ENCODE results near the gene FAM240B. TPM values are rescaled to one million over a fixed set of nuclear protein-coding genes. Genes with fewer than 3 reads are reported as not detected.

The FAM240B gene
- total and polyA plus RNA-seq, 2 experiments from 2014 or later, result not detected

GRCh38 chr9:38713426-38713825 is 6.5 kb downstream of the FAM240B start:
- WGBS (ENCODE audit: low lambda C conversion rate, missing lambda C conversion rate), result 66% methylated on average over 5 of the region's 5 CpGs
- H3K36me3 ChIP-seq (replicated peaks; ENCODE audit: insufficient read depth, low read depth), result no peaks in the 10 kb centered on the region
- TF ChIP-seq EZH2 (IDR thresholded peaks at IDR 0.05; ENCODE audit: borderline replicate concordance) (no peak), CTCF (IDR thresholded peaks at IDR 0.05; ENCODE audit: poor library complexity) (no peak), EZH2phosphoT487 (IDR thresholded peaks at IDR 0.05; ENCODE audit: low read depth, severe bottlenecking, unreplicated experiment) (no peak)

GRCh38 chr9:38708759-38709158 is 11.2 kb downstream of the FAM240B start:
- WGBS (ENCODE audit: low lambda C conversion rate, missing lambda C conversion rate), result 58% methylated on average over 3 of the region's 3 CpGs
- no peaks in the 10 kb centered on the region for H4K20me1 ChIP-seq (ENCODE audit: insufficient read depth, poor library complexity, severe bottlenecking)
- TF ChIP-seq EZH2 (IDR thresholded peaks at IDR 0.05; ENCODE audit: borderline replicate concordance), result no peak
- no peak for TF ChIP-seq EZH2phosphoT487 (IDR thresholded peaks at IDR 0.05; ENCODE audit: low read depth, severe bottlenecking, unreplicated experiment)
- TF ChIP-seq CTCF (IDR thresholded peaks at IDR 0.05; ENCODE audit: poor library complexity), result no peak

More at GRCh38 chr9:38713426-38713825, 6.5 kb downstream of the FAM240B start:
- Histone ChIP-seq H3K9me2 (replicated peaks; ENCODE audit: insufficient read depth) (no peaks in the 10 kb centered on the region), H3K27me3 (peaks cover 11% of the 10 kb centered on the region), H3K9me3 (ENCODE audit: low read depth) (no peaks in the 10 kb centered on the region), H3K4me2 (no peak overlapping the region), H3K4me1 (ENCODE audit: insufficient read depth) (no peaks in the 10 kb centered on the region), H4K20me1 (ENCODE audit: insufficient read depth, poor library complexity, severe bottlenecking) (no peaks in the 10 kb centered on the region), H3K27ac (no peak overlapping the region), H3K4me3 (no peak overlapping the region), H2AFZ (no peak overlapping the region), H3K79me2 (no peaks in the 10 kb centered on the region)
- peak; percentile 27 for DNase-seq (ENCODE audit: low spot score)

GRCh38 chr9:38707885-38708637 is 11.9 kb downstream of the FAM240B start:
- H3K9me3 ChIP-seq (ENCODE audit: low read depth), result no peaks in the 10 kb centered on the region
- H3K4me3 ChIP-seq, result no peak overlapping the region
- no peak overlapping the region for H2AFZ ChIP-seq
- DNase-seq (ENCODE audit: low spot score), result no peak
- H3K36me3 ChIP-seq (replicated peaks; ENCODE audit: insufficient read depth, low read depth), result no peaks in the 10 kb centered on the region
- H3K79me2 ChIP-seq, result no peaks in the 10 kb centered on the region
- no peak overlapping the region for H3K27ac ChIP-seq
- H4K20me1 ChIP-seq (ENCODE audit: insufficient read depth, poor library complexity, severe bottlenecking), result no peaks in the 10 kb centered on the region
- H3K4me1 ChIP-seq (ENCODE audit: insufficient read depth), result no peaks in the 10 kb centered on the region
- no peaks in the 10 kb centered on the region for H3K9me2 ChIP-seq (replicated peaks; ENCODE audit: insufficient read depth)
- H3K4me2 ChIP-seq, result no peak overlapping the region
- WGBS (ENCODE audit: low lambda C conversion rate, missing lambda C conversion rate), result 64% methylated on average over 10 of the region's 10 CpGs
- TF ChIP-seq EZH2phosphoT487 (IDR thresholded peaks at IDR 0.05; ENCODE audit: low read depth, severe bottlenecking, unreplicated experiment), result no peak
- TF ChIP-seq EZH2 (IDR thresholded peaks at IDR 0.05; ENCODE audit: borderline replicate concordance), result no peak
- TF ChIP-seq CTCF (IDR thresholded peaks at IDR 0.05; ENCODE audit: poor library complexity), result no peak
- peaks cover 3% of the 10 kb centered on the region for H3K27me3 ChIP-seq

More at GRCh38 chr9:38708759-38709158, 11.2 kb downstream of the FAM240B start:
- H3K27me3 ChIP-seq, result peaks cover 5% of the 10 kb centered on the region
- no peaks in the 10 kb centered on the region for H3K9me3 ChIP-seq (ENCODE audit: low read depth)
- no peak overlapping the region for H3K27ac ChIP-seq
- H3K4me1 ChIP-seq (ENCODE audit: insufficient read depth), result no peaks in the 10 kb centered on the region
- no peak overlapping the region for H2AFZ ChIP-seq
- H3K9me2 ChIP-seq (replicated peaks; ENCODE audit: insufficient read depth), result no peaks in the 10 kb centered on the region
- no peak overlapping the region for H3K4me3 ChIP-seq
- no peak for DNase-seq (ENCODE audit: low spot score)
- H3K79me2 ChIP-seq, result no peaks in the 10 kb centered on the region
- H3K36me3 ChIP-seq (replicated peaks; ENCODE audit: insufficient read depth, low read depth), result no peaks in the 10 kb centered on the region
- H3K4me2 ChIP-seq, result no peak overlapping the region

Data from hepatocyte (in vitro differentiated cells).